ENCODE results near the gene MYO7A. TPM values are rescaled to one million over a fixed set of nuclear protein-coding genes. Genes with fewer than 3 reads are reported as not detected.

MYO7A gene
- total and polyA plus RNA-seq, 2 experiments from 2014 or later, result 1.8 to 5.4 TPM

DNA sequence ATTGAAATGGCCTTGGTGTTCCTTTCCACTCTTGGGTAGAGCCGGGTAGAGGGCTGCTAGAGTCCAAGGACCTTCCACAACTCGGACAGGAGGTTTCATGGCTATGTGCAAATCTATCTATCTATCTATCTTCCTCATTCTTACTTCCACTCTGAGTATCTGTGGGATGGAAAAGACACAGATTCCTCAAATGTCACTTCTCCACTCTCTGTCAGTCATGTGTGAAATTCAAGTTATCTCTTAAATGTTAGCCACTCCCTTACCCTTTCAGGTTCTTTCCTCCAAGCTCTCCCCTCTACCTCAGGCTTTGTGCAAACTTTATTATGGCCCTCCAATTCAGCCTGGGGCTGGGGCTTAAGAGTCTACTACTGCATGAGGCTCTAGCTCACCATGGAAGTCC lies 89.1 kb downstream of the MYO7A start:
- H3F3A ChIP-seq (replicated peaks; ENCODE audit: low read depth), result no peaks in the 10 kb centered on the region
- Mint-ChIP-seq H3K27me3 (ENCODE audit: insufficient read depth, low read depth, poor library complexity) (peaks cover 4% of the 10 kb centered on the region), H3K4me3 (no peak overlapping the region), H3K27ac (no peak overlapping the region), H3K4me1 (no peaks in the 10 kb centered on the region), H3K9me3 (no peaks in the 10 kb centered on the region; the same call in 1 of the 3 replicates), H3K36me3 (ENCODE audit: low read depth) (no peaks in the 10 kb centered on the region; the same call in 2 of the 3 replicates)
- H3K79me2 ChIP-seq (replicated peaks; ENCODE audit: insufficient read depth), result no peaks in the 10 kb centered on the region
- no peak overlapping the region for H3K4me2 ChIP-seq
- no peaks in the 10 kb centered on the region for H3K36me3 ChIP-seq (ENCODE audit: insufficient read depth)
- H3K9me2 ChIP-seq (ENCODE audit: insufficient read depth), result no peaks in the 10 kb centered on the region
- no peak for TF ChIP-seq REST (IDR thresholded peaks at IDR 0.05; ENCODE audit: unreplicated experiment)
- no peak for TF ChIP-seq NANOG (IDR thresholded peaks at IDR 0.05; ENCODE audit: borderline replicate concordance)
- TF ChIP-seq ZNF331 (CRISPR knock-in tag; IDR thresholded peaks at IDR 0.05; ENCODE audit: low read depth), result no peak
- TF ChIP-seq ZNF462 (CRISPR knock-in tag; IDR thresholded peaks at IDR 0.05), result no peak
- no peak for TF ChIP-seq ZNF114 (CRISPR knock-in tag; IDR thresholded peaks at IDR 0.05)
- TF ChIP-seq POLR2AphosphoS5 (IDR thresholded peaks at IDR 0.05; ENCODE audit: low read depth), result no peak
- TF ChIP-seq EZH2 (IDR thresholded peaks at IDR 0.05; ENCODE audit: low read depth, unreplicated experiment), result no peak
- no peak for TF ChIP-seq CREB1 (CRISPR knock-in tag; IDR thresholded peaks at IDR 0.05; ENCODE audit: low read depth)
- TF ChIP-seq, protein P1, sequence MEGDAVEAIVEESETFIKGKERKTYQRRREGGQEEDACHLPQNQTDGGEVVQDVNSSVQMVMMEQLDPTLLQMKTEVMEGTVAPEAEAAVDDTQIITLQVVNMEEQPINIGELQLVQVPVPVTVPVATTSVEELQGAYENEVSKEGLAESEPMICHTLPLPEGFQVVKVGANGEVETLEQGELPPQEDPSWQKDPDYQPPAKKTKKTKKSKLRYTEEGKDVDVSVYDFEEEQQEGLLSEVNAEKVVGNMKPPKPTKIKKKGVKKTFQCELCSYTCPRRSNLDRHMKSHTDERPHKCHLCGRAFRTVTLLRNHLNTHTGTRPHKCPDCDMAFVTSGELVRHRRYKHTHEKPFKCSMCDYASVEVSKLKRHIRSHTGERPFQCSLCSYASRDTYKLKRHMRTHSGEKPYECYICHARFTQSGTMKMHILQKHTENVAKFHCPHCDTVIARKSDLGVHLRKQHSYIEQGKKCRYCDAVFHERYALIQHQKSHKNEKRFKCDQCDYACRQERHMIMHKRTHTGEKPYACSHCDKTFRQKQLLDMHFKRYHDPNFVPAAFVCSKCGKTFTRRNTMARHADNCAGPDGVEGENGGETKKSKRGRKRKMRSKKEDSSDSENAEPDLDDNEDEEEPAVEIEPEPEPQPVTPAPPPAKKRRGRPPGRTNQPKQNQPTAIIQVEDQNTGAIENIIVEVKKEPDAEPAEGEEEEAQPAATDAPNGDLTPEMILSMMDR (conservative IDR thresholded peaks at IDR 0.05; ENCODE audit: low read depth in 2 of 2), result no peak
- TF ChIP-seq ETS1 (IDR thresholded peaks at IDR 0.05), result no peak
- TF ChIP-seq JUNB (IDR thresholded peaks at IDR 0.05; ENCODE audit: unreplicated experiment), result no peak
- DNase-seq (ENCODE audit: low spot score), result no peak
- H4K20me1 ChIP-seq (replicated peaks; ENCODE audit: insufficient read depth), result no peaks in the 10 kb centered on the region
- H2AFZ ChIP-seq, result no peak overlapping the region
- no peaks in the 10 kb centered on the region for H3K4me1 ChIP-seq (ENCODE audit: insufficient read depth)
- no peak for ATAC-seq
- no peak overlapping the region for H3K4me3 ChIP-seq
- H3K27me3 ChIP-seq (ENCODE audit: insufficient read depth), result no peaks in the 10 kb centered on the region
- no peak overlapping the region for H3K27ac ChIP-seq (ENCODE audit: low read depth)
